GM06990 (cell line): ENCODE measurements around the gene TCF21.

ENCODE experiments used
- DNase-seq: peaks from one replicate; pipeline ENCODE4 v3.0.0-alpha.2; 2011; ENCODE audit not compliant: insufficient read length; ENCODE audit errors: extremely low read depth
- H3K27me3 ChIP-seq: replicated peaks from 2 replicates; pipeline ENCODE4 v1.6.0; 2011; ENCODE audit warnings: low read length; ENCODE audit not compliant: control insufficient read depth, insufficient read depth
- H3K36me3 ChIP-seq: 2 replicates; pipeline ENCODE4 v1.5.1; 2011; ENCODE audit warnings: low read length; ENCODE audit not compliant: control insufficient read depth, insufficient read depth
- H3K4me3 ChIP-seq: replicated peaks from 2 replicates; pipeline ENCODE4 v1.5.1; 2011; ENCODE audit warnings: low read depth, mild to moderate bottlenecking, control low read depth, low read length
- TF ChIP-seq, protein P1 (sequence below): IDR thresholded peaks from 2 replicates; pipeline ENCODE4 v1.5.1; 2011; ENCODE audit warnings: low read length, control low read depth, mild to moderate bottlenecking, inconsistent platforms; ENCODE audit not compliant: insufficient read depth, poor library complexity, severe bottlenecking

Gene TCF21

DNA sequence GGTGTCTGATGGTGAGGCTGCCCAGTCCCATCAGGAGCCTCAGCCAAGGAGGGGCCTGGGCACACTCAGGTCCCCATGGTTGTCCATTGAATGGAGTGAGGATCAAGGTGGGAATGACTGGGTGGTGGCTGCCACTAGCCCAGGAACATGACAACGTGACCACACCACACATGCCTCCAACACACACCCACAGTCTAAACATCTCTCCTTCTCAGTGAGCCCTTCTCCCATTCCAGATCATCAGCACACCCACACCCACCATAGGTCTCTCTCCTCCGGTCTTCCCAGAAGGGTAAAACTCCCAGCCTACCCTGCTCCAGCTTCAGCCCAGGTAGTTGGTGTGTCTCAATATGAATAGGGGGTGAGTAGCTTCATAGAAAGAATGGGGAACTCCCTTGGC, 5.5 kb downstream of the TCF21 start:
- no peak overlapping the region for H3K4me3 ChIP-seq
- DNase-seq, result no peak
- TF ChIP-seq, protein P1, sequence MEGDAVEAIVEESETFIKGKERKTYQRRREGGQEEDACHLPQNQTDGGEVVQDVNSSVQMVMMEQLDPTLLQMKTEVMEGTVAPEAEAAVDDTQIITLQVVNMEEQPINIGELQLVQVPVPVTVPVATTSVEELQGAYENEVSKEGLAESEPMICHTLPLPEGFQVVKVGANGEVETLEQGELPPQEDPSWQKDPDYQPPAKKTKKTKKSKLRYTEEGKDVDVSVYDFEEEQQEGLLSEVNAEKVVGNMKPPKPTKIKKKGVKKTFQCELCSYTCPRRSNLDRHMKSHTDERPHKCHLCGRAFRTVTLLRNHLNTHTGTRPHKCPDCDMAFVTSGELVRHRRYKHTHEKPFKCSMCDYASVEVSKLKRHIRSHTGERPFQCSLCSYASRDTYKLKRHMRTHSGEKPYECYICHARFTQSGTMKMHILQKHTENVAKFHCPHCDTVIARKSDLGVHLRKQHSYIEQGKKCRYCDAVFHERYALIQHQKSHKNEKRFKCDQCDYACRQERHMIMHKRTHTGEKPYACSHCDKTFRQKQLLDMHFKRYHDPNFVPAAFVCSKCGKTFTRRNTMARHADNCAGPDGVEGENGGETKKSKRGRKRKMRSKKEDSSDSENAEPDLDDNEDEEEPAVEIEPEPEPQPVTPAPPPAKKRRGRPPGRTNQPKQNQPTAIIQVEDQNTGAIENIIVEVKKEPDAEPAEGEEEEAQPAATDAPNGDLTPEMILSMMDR, result no peak
- H3K27me3 ChIP-seq, result peaks cover 2% of the 10 kb centered on the region
- H3K36me3 ChIP-seq, result no peaks in the 10 kb centered on the region

GRCh38 chr6:133894795-133895358, 6.0 kb downstream of the TCF21 start:
- H3K27me3 ChIP-seq, result peaks cover 2% of the 10 kb centered on the region
- TF ChIP-seq, protein P1, result no peak
- H3K4me3 ChIP-seq, result no peak overlapping the region
- no peak for DNase-seq
- H3K36me3 ChIP-seq, result no peaks in the 10 kb centered on the region

DNA sequence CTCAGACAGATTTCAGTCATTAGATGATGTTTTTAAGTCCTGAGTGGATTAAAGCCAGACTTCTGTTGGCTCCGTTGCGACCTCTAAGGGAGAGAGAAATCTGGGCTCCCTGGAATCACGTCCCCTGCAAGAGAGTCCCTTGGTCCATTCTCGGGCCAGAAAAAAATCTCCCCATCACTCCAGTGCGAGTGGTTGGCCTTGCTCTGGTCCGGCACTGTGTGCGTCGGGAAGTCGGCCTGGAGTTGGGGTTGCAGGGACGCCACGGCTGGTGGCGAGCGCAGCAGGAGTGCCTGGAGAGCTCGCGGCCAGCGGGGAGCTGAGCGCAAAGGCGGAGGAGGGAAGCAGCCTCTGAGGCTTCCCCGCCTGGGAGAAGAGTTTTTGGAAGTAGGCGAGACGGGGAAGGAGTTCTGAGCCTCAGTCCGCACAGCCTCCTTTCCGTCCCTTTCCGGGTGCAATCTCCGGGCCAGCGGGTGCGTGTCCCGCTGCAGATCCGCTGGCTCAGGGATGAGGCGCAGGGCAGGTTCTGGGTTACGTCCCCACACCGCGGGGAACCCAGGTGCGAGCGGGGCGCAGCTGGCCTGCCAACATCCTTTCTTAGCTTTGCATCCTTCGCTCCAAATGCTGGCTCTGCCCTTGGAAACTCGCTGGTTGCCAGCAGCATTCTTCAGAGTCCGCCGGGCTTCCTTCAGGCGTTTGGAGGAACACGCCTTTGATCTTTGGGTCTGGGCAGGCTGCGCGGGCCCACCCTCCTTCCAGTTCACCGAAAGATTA, 6.8 kb downstream of the TCF21 start:
- peaks cover 2% of the 10 kb centered on the region for H3K27me3 ChIP-seq
- no peak for DNase-seq
- no peaks in the 10 kb centered on the region for H3K36me3 ChIP-seq
- H3K4me3 ChIP-seq, result no peak overlapping the region
- TF ChIP-seq, protein P1, result no peak

GRCh38 chr6:133896344-133896721, 7.4 kb downstream of the TCF21 start:
- no peak for DNase-seq
- Histone ChIP-seq H3K36me3 (no peaks in the 10 kb centered on the region), H3K27me3 (no peaks in the 10 kb centered on the region; the same call in none of the 2 replicates), H3K4me3 (no peak overlapping the region)
- TF ChIP-seq, protein P1, result no peak

- DNase-seq, result no peak
- TF ChIP-seq, protein P1, result no peak
- Histone ChIP-seq H3K27me3 (no peaks in the 10 kb centered on the region; the same call in none of the 2 replicates), H3K4me3 (no peak overlapping the region), H3K36me3 (no peaks in the 10 kb centered on the region)
Observed at GRCh38 chr6:133898263-133898662, 9.3 kb downstream of the TCF21 start.
